GM21360 (cell line): ENCODE data around the gene C5orf15.

Experiments
- ATAC-seq: cut with Tn5 transposase; IDR thresholded peaks from one replicate; pipeline ENCODE4 v1.9.1; 2021; ENCODE audit warnings: mild to moderate bottlenecking, moderate library complexity; ENCODE audit not compliant: unreplicated experiment

C5orf15 gene

DNA sequence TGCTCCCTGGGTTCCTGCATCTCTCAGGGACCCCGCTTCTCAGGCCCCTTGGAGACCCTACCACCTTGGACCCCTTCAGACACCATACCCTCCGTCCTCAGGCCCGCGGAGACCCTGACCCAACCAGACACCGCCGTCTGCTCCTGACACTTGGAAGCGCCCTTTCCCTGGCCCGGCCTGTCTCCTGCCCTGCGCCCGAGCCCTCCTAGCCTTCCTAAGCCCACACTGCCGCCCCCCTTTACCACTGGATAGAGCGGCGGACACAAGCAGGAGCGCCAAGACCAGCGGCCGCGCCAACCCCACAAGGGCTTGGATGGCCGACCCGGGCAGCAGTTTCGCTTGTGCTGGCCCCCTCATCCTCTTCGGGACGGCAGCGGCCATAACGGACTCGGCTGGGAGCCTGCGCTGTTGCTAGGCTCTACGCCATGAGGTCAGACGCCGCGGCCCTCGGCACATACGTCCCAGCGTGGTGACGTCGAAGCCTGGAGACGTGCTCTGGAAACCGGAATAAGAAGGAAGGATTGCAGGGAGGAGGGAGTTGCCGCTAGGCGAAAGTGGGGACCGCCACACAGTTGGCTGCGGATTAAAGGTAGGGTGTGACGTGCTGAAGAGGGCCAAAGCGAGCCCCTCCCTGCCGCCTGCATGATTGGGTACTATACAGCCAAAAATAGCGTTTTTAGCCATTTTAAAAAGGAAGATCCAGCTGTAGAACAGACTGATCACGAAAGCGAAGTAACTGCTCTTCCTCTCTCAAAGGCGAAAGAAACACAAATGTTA is at the start of gene C5orf15:
C5orf15 (minus strand) TSS at position 422 of the 777 bp plus-strand sequence; CDS start at position 381, 41 bp downstream.
- peak; percentile 95 for ATAC-seq

DNA sequence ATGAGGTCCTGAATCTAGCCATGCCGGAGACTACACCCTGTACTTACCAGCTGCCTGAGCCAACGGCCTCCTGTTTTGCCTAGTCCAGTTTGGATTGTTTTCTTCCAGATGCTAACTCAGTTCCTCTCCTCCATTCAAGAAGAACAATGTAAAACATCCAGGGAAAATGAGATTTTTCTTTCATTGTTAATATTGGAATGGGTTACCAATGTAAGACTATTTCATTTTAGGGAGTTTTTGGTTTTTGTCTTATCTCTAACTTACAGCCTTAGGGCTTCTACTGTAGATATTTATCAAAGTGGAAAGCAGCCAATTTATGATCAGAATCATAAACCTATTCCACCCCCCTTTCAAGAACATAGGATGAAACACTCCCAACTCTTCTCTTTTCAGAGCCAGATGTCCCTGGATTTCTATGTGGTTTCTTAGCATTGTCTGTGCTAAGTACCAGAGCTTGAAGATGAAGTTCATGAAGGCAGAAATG is 39.9 kb upstream of the C5orf15 start:
- no peak for ATAC-seq

DNA sequence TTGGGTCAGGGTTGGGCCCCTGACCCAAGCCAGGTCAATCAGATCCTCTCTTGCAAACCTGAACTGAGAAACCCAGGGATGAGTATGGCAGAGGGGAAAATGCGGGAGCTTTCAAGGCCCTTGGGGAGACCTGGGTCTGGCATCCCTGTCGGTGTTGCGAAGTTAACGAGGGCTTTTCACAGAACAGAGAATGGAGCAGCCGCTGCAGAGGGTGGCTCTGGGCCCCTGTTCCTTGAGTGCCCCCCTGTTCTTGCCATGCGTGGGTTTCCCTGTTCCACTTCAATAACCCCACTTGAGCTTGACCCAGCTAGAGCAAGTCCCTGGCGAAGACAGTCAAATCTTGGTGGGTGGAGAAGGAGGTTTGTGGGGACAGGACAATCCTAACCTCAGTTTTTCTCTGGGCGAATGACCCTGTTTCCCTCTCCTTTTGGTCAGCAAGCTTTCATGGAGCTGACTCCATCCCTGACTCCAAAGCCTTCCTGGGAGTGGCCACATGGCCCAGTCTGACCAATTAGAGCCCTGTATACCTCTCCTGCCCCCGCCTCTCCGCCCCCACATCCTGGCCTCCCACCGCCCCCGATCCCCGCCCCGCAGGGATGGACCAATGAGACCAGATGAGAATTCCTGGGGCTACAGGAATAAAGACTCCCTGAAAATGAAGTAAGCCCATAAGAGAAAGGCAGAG is 39.3 kb upstream of the C5orf15 start:
- ATAC-seq: no peak

DNA sequence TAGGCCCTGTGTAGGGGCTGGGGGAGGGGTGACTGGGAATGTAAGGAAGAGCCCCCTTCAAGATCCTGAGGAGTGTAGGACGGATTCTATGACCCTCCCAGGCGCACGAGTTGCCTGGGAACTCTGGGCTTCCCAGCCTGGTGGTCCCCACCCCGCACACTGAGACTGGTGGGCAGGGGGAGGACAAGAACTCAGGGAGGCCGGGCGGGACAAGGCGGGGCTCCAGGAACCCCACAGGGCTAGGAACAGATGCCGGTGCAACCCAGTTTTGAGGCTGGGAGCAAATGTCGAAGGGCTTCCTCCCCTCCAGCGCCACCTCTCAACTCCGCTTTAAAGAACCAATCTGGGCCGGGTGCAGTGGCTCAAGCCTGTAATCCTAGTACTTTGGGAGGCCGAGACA is 37.7 kb upstream of the C5orf15 start:
- no peak for ATAC-seq

DNA sequence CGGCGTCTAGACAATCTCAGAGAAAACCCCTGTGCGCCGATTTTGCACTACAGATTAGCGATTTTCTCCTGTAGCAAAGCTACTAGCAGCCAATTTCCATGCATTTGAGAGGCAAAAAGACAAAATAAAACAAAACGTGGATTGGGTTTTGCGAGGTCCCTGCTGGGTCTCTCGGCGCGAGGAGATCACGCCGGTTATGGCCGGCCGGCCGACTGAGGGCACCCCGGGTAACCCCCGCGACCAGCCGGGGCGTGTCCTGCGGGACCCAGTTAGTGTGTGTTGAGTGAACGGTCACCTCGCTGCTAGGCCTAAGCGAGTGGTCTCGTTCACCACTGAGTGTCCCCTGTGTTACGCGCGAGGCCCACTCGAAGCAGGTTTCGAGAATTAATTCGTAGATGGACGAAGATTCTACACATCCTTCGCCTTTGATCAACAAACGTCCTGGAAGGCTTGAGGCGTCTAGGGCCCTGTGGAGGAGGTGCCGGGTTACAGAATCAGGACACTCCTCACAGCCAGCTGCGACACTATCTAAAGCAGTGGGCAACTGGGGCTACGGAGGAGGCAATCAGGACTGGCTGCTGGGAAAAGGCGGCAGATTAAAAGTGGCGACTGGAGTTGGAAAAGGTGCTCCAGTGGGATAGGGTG is 37.1 kb upstream of the C5orf15 start:
- ATAC-seq: no peak

DNA sequence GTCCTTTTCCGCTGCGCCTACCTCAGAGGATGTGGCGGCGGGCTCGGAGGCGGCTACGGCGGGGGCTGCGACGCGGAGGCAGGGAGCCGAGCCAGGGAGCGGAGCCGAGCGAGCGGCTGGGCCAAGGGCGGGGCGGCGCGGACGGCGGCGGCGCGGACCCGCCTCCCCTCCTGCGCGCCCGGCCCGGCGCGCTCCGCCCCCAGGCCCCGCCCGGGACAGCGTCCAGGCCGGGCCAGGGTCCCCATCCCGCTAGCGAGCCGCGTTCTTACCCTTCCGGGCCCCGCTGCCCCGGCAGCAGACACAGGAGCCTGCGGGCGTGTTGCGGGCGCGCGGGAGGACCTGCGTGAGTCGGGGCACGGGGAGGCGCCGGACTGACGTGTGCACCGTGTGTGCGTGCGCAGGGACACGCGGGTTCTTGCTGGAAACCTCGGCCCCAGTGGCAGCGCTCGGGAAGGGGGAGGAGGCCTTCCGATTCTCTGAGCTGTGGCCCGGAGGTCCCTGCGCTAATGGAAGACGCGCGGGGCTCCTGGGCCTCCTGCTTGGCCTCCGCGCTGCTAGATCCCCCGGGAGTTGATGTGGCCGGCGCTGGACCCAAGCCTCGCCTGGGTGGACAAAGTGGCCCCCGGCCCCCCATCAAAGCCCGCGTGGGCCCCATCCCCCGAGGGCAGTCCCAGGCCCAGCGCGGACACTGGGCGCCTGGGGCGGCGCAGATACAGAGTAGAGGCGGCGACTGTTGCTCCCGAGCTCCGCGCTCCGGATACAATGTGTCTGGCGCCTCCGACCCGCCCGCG is 36.4 kb upstream of the C5orf15 start, which contains the start of gene VDAC1:
VDAC1 (minus strand) TSS at position 350 of the 791 bp plus-strand sequence. CDS start 11,963 bp downstream, outside the sequence.
- peak; percentile 69 for ATAC-seq

DNA sequence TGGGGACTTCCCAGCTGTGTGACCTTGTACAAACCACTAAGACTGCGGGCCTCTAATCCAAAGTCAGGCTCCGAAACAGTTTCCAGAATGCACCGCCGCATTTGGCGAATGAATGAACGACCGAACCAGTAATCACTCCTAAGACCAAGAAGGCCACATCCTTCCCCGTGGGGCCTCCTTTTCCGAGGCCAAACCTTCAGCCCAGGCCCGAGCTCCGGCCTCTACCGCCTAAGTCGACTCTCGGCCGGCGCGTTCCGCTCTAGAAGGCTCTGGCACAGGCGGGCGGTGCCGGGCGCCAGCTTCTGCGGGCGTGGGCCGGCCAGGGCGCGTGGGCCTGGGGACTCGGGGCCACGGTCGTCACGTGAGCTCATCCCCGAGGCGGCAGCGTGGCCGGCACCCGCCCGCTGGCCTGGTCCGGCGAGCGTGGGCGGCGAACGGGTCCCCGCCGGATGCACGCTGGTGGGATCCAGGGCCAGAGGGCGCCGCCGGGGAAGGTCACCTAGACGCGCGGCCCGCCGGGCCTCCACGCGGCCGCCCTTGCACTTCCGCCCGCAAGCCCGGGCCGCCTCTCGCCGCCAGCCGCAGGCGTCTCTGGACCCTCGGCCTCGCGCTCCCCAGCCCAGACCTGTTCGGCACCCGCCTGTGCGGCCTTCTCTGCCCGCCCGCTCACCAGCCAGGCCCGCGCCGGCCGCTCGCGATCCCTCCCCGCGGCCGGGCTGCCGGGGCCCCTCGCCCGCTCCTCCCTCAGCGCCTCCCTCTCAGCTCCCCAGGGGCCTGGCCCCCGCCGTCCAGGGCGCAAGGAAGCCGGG is 35.6 kb upstream of the C5orf15 start:
- peak; percentile 27 for ATAC-seq

DNA sequence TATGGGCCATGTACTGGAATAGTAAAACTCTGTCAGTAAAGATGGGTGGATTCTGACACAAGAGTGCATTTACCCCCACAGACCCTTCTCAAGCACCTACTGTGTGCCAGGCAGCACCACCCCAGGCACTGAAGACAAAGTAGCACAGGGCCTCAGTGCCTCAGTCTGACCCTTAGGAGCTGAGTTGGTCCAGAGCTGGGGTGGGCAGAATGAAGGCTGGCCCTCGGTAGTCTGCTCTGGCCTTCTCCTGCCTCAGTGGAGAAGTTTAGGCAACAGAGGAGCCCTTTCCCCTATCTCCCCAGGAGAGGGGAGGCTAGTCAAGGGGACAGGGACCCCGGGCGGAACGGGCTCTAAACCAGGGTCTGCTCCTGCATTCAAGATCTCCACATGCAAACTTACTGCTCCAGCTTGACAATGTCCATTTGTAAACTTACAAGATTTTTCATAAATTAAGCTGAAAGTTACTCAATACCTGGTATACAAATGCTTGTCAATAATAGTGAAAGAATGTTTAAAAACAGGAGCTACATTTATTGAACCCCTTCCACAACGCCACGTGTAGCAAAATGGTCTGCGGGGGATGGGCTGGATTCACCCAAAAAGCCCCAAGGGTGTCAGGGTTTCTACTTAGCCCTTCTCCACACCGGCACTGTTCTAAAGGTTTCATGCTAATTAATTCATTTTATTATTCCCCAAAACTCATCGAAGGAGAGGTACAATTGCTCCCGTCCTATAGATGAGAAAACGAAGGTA is 34.8 kb upstream of the C5orf15 start:
- no peak for ATAC-seq

DNA sequence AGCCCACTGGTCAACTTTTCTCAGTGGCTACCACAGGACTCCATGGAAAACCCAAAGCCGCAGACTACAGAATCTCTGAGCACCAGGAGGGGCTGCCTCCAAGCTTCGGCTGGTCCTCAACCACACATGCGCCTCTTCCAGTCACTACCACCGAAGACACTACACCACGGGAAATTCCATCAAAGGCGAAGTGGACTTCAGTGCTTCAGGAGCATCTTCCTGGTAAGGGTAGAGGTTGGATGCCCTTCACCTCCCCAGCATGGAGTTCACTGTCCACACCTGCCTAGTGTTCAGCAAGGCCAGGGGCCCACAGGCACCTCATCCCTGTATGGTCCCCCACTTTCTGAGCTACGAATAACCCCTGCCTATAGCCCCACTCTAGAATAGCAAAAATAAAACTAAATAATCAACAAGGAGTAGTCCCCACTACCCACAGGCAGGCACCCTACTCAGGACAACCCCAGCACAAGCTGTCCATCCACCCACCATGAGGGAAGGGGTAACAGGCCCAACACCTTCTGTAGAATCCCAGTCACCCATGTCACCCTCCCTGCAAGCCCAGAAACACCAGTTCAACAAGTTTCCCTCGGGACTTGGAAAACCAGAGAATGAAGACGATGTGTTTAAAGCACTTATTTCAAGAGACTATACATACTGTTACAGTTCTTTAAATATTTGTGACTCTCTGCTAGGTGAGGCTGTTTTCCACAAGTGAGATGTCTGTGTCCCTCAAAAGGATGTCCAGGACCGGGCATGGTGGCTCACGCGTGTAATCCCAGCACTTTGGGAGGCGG is 33.7 kb upstream of the C5orf15 start:
- ATAC-seq: no peak

DNA sequence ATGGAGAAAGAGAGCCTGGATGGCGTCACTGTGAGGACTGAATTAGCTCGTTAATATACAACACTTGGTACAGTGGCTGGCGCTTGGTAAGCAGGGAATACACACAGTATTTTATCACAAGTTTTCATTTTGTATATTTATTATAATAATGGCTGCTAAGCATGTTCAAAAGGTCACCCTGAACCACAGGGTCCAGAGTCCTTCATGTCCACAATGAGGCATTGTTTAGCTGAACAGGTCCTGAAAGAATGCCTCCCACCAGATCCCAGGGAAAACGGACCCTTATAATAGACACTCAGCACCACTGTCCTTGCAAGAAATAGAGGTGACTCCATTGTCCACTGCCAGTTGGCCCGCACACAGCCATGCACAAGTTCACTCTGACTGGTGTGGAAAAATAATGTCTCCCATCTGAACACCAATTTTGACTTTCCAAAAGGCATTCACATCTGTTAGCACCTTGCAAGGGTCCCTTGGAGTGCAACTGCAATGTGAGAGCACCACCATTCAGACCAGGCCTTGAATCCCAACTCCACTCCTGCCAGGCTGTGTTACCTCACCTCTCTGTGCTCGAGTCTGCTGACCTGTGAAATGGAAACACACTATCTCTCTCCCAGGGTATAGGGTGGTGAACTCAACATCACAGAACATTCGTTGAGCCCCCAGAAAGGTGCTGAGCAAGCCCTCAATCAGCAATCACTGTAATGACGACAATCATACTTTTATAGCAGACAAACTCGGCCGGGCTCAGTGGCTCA is 32.5 kb upstream of the C5orf15 start:
- no peak for ATAC-seq

DNA sequence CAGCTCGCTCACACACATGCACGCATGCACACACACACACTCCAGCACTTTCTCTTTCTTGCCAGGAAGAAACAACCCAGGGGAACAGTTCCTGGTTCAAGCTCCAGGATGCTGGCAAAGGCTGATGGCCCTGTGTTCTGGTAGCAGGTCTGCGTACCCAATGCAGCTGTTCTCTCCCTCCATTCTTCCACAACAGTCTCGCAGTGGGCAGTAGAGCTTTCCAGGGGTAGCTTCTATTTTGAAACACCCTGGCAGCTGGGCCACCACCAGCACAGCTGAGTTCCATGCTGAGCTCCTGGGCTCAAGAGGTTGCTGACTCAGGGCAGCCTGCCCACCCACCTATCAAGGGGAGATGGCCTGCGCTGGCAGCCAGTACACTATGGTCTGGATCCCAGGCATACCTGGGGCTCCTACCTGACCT is 31.7 kb upstream of the C5orf15 start:
- ATAC-seq: no peak

DNA sequence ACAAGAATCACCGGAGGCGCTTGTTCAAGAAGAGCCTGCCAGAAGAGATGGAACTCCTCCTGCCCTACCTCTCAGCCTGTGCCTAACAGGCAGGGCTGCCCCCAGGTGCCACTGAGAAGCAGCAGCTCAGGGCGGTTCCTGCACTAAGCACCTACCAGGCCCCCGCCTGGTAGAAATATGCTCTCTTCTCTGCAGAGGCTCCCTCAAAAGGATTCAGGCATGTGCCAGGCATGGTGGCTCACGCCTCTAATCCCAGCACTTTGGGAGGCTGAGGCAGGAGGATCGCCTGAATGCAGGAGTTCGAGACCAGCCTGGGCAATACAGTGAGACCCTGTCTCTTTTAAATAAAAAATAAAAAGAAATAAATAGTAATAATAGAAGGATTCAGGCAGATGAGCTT is 30.4 kb upstream of the C5orf15 start:
- no peak for ATAC-seq

DNA sequence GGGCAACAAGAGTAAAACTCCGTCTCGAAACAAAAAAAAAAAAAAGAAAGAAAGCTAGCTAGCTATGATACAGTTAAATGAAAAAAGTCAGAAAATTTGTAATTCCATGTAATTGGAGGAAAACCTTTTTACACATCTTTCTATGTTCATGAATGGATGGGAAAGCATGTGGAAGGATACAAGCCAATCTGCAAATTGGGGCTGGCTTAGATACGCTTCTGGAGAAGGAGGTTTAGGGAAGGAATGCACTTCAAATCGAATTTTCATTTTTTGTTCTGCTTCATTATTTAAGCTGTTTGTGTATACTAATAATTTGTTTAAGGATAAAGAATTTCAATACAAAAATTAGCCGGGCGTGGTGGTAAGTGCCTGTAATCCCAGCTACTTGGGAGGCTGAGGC is 29.6 kb upstream of the C5orf15 start:
- no peak for ATAC-seq

DNA sequence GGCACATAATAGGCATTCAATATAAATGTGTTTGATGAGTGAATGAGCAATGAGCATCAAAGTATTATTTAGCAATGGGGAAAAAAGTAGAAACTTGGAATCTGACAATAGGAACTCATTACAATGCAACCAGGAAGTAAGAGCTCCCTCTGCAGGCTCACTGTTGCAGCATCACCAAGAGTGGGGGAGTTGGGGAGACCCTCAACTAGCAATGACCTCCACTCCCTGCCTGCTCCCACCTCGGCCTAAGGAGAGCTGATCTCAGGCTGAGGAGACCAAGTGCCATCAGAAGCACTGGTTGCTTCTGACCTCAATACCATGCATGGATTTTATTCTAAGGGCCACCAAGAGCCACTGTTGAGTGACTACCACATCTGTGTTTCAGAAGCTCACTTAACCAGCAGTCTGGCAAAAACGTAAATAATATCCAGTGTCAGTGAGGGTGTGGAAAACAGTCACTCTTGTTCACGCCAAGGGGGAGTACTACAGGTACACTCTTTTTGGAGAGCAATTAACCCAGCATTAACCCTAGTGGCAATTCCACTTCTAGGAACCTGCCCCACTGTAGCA is 28.3 kb upstream of the C5orf15 start:
- no peak for ATAC-seq

DNA sequence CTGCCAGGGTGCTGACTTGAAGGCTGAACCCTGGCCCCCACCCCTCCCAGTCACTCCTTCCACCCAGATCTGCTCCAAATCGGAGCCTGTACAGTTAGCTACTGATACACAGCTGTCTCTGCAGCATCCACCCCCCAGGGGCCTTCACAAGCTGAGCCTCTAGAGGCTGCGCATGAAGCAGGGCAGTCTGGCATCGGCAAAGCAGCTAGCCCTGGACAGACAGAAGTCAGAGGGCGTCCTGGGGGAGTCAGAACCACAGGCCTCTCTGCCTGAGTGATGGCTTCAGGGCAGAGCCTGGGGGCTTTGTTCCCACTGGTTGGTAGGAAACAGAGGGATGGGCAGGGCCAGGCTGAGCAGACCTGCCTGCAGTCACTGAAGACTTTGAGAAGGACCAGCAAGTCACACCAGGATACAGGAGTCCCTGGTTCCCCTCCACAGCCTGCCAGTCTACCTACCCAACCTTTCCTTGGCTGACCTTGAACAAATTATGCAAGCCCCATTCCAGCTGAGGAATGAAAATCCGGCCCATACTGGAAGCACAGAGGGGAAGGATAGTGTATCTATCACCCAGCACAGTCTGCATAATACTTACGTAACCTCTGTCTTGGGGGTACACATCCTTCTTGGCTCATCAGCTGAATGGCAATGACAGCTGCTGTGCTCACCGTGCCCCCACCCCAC is 27.6 kb upstream of the C5orf15 start:
- no peak for ATAC-seq

DNA sequence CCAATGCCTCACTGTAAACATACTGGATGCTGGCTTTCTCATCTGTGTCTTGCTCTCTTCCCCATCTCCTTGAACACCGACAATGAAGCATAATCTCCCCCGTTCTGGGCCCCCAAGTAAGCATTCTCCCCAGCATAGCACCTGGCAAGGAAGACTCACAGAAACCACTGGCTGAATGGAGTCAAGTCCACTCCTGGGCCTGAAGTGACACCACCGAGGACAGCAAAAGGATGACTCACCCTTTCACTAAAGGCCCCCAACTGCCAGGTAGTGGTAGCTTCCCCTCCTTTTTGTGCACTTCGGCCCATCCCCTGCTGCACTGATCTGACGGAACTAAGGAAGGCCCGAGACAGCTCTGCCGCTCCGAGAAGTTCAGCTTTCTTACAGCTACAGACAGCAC is 26.9 kb upstream of the C5orf15 start:
- ATAC-seq: no peak

DNA sequence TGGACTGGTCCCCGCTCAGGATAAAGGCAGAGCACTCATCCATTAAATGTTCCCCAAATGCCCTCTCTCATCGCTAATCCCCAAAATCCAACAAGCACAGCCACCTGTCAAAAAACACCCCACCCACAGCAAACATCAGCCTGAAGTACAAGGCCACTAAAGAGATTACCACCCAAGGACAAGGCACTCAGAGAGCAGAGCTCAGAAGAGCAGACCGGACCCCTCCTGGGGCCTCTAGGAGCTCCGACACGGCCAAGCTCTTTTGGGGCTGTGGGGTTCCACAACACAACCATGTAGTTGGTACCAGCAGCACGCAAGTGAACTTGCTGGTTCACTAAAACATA is 26.5 kb upstream of the C5orf15 start:
- ATAC-seq: no peak
